Neuron (in vitro differentiated cells): ENCODE data around the gene TSPAN3.

ENCODE experiments used
- H2AFZ ChIP-seq: one replicate; pipeline ENCODE4 v1.6.1; 2013; ENCODE audit warnings: low read depth, mild to moderate bottlenecking, inconsistent platforms, low read length, moderate library complexity
- H3K27me3 ChIP-seq: one replicate; pipeline ENCODE4 v1.6.1; 2013; ENCODE audit warnings: low read length; ENCODE audit not compliant: insufficient read depth
- H3K36me3 ChIP-seq: one replicate; pipeline ENCODE4 v1.6.1; 2013; ENCODE audit warnings: low read length; ENCODE audit not compliant: insufficient read depth
- H3K4me1 ChIP-seq: one replicate; pipeline ENCODE4 v1.6.1; 2013; ENCODE audit warnings: low read length; ENCODE audit not compliant: insufficient read depth
- H3K4me3 ChIP-seq: 2 replicates; pipeline ENCODE4 v1.5.1; 2013; ENCODE audit warnings: mild to moderate bottlenecking, low read length, moderate library complexity
- H3K9me3 ChIP-seq: one replicate; pipeline ENCODE4 v1.6.1; 2013; ENCODE audit warnings: low read length

The TSPAN3 gene

DNA sequence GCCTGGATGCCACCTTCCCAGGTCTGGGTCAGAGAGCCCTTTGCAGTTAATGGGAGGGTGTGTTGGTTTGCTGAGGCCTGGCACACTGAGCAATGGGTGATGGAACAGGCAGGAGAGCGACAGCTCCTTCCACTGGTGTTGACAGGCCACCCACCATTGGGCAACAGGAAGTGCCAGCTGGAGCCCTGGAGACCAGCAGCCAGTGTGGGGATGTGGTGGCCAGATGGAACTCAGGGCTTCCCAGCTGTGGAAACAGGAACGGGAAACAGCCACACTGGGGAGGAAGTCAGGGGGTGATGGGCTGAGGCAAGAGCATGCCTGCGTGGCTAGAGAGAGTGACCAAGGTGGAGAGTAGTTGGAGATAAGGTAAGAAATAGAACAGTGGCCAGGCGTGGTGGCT lies 66.7 kb downstream of the TSPAN3 start:
- H3K4me3 ChIP-seq: no peak overlapping the region
- peaks cover 16% of the 10 kb centered on the region for H3K27me3 ChIP-seq
- H3K9me3 ChIP-seq: no peaks in the 10 kb centered on the region
- no peak overlapping the region for H2AFZ ChIP-seq
- no peaks in the 10 kb centered on the region for H3K4me1 ChIP-seq
- no peaks in the 10 kb centered on the region for H3K36me3 ChIP-seq

DNA sequence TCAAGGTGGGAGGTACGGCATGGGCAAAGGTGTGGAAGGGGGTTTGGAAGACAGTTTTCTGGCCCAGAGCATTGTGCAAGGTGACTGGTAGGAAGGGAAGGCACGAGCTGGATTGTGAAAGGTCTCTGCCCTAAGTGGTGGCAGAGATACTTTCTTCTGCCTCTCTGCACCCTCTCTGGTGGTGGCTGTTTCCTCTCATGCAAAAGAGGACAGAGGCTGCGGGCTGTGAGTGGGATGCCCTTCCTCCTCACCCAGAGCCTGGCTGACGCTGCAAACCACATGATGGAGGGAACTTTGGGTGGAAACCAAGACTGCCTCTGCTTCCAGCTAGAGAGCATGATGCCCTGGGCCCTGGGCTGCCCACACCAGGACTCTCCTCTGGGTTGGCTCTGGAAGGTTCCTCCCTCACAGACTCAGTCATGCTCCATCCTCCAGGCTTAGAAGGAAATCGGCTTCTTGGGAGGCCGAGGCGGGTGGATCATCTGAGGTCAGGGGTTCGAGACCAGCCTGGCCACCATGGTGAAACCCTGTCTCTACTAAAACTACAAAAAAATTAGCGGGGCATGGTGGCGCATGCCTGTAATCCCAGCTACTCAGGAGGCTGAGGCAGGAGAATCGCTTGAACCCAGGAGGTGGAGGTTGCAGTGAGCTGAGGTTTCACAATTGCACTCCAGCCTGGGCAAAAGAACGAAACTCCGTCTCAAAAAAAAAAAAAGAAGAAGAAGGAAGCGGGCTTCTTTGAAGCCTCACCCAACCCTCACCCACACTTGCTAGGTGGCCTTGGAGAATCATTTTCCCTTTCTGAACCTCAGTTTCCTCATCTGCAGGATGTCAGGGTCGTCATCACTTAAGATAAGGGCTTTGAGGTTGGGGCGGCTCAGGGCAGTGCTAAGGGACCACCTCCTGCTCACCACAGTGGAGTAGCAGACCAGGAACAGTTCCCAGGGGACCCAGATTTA lies 67.7 kb downstream of the TSPAN3 start:
- Histone ChIP-seq H3K4me1 (no peaks in the 10 kb centered on the region), H3K4me3 (no peak overlapping the region), H3K36me3 (no peaks in the 10 kb centered on the region), H3K9me3 (no peaks in the 10 kb centered on the region), H2AFZ (no peak overlapping the region), H3K27me3 (peaks cover 16% of the 10 kb centered on the region)

DNA sequence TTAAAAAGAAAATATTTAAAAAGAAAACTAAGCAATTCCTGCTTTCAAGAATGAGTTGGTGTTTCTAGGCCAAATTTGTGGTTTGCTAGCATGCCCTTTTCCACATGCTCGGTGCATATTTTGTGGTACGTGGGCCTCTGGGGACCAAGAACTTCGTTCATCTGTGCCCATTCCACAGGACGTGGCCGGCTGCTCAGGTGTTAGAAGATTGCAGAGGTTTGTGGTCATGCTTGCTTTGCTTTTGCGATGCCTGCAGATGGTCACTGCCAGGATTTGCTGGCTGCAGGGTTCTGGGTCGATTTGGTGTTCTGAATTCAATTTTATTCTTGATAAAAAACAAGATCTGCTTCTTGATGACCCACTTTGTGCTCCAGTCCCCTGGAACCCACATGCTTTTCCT lies 68.5 kb downstream of the TSPAN3 start:
- Histone ChIP-seq H3K27me3 (peaks cover 17% of the 10 kb centered on the region), H3K4me3 (no peak overlapping the region), H3K36me3 (no peaks in the 10 kb centered on the region), H2AFZ (no peak overlapping the region), H3K9me3 (no peaks in the 10 kb centered on the region), H3K4me1 (no peaks in the 10 kb centered on the region)

DNA sequence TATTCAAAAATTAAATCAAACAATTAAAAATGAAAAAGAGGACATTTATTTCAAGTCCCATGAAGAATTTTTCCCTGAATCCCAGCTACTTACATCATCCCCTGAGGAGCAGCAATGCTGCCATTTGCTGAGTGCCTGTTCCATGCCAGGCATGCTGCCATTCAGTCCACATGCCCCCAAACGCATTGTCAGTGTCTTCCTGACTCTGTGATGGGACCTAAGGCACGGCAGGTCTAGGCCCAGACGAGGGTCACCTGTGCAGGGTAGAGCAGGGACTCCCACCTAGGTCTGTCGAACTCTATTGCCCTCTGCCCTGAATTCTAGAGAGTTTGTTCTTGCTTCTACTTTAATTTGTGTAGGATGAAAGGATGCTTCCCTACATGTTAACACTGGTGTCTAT lies 68.9 kb downstream of the TSPAN3 start:
- no peaks in the 10 kb centered on the region for H3K36me3 ChIP-seq
- no peak overlapping the region for H2AFZ ChIP-seq
- H3K9me3 ChIP-seq: no peaks in the 10 kb centered on the region
- H3K4me3 ChIP-seq: no peak overlapping the region
- no peaks in the 10 kb centered on the region for H3K4me1 ChIP-seq
- H3K27me3 ChIP-seq: peaks cover 22% of the 10 kb centered on the region

DNA sequence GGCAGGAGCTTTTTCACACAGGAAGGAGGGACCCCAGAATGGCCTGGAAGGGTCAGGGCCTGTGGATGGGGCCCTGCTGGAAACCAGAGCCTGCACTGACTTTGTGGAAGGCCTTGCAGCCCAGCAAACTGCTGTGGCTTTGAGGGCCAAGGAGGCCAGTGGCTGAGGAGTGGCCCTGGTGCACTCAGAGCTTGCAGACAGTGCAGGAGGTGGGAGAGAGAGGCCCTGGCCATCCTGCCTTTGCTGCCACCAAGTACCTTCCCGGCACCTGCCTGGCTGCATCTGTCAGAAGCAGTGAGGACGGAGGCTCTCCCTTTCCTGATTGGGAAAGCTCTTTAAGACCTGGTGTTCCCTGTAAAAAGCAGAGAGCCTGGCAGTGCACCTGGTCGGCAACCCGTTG lies 69.6 kb downstream of the TSPAN3 start:
- H3K36me3 ChIP-seq: no peaks in the 10 kb centered on the region
- H3K4me1 ChIP-seq: no peaks in the 10 kb centered on the region
- peaks cover 22% of the 10 kb centered on the region for H3K27me3 ChIP-seq
- no peak overlapping the region for H2AFZ ChIP-seq
- no peaks in the 10 kb centered on the region for H3K9me3 ChIP-seq
- H3K4me3 ChIP-seq: no peak overlapping the region

DNA sequence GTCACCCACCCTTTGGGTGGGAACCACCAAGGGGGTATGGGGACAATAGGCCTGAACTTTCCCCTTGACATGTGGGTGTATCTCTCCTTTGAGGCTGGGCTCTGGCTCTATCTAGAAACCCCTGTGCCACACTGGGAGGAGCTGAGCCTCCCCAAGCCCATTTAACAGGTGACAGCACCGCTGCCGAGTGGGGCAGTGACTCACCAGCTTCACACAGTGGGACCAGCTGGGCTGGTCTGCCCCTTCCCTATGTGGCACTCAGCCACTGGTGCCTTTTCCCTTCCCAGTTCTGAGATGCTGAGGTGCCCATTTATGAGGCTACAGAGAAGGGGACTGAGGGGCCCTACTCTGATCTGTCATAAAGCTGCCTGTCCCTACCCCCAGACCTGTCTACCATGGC lies 70.9 kb downstream of the TSPAN3 start:
- peaks cover 22% of the 10 kb centered on the region for H3K27me3 ChIP-seq

DNA sequence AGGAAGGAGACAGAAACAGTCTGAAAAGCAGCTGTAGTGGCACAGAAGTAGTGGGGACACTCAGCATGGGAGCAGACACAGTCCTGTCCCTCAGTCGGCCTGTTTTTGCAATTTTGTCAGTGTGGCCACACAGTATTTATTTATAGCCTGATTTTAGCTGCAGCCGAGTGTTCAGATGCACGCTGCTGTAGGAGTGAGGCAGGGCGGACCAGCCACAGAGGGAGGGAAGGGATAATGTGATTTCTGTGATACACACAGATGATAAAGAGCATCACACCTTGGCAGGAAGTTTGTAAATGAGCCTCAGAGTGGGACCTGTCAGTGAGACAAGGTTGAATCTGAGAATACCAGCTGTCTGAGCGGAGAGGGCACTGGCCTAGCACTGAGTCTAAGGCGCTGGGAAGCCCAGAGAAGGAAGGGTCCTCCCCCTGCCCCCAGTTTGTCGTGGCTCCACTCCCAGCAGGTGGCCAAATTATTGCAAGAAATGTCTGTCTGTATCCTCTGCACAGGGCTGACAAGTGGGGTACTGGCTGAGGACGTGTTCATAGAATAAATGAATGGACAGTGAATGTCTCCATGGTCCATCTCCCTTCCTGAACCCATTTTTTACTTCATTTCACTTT lies 72.1 kb downstream of the TSPAN3 start:
- no peaks in the 10 kb centered on the region for H3K36me3 ChIP-seq
- H3K9me3 ChIP-seq: no peaks in the 10 kb centered on the region
- no peaks in the 10 kb centered on the region for H3K4me1 ChIP-seq
- H3K4me3 ChIP-seq: no peak overlapping the region
- peaks cover 24% of the 10 kb centered on the region for H3K27me3 ChIP-seq
- H2AFZ ChIP-seq: no peak overlapping the region

More for the DNA sequence above, 70.9 kb downstream of the TSPAN3 start:
- H3K4me3 ChIP-seq: no peak overlapping the region
- no peaks in the 10 kb centered on the region for H3K4me1 ChIP-seq
- no peaks in the 10 kb centered on the region for H3K9me3 ChIP-seq
- H2AFZ ChIP-seq: no peak overlapping the region
- H3K36me3 ChIP-seq: no peaks in the 10 kb centered on the region

DNA sequence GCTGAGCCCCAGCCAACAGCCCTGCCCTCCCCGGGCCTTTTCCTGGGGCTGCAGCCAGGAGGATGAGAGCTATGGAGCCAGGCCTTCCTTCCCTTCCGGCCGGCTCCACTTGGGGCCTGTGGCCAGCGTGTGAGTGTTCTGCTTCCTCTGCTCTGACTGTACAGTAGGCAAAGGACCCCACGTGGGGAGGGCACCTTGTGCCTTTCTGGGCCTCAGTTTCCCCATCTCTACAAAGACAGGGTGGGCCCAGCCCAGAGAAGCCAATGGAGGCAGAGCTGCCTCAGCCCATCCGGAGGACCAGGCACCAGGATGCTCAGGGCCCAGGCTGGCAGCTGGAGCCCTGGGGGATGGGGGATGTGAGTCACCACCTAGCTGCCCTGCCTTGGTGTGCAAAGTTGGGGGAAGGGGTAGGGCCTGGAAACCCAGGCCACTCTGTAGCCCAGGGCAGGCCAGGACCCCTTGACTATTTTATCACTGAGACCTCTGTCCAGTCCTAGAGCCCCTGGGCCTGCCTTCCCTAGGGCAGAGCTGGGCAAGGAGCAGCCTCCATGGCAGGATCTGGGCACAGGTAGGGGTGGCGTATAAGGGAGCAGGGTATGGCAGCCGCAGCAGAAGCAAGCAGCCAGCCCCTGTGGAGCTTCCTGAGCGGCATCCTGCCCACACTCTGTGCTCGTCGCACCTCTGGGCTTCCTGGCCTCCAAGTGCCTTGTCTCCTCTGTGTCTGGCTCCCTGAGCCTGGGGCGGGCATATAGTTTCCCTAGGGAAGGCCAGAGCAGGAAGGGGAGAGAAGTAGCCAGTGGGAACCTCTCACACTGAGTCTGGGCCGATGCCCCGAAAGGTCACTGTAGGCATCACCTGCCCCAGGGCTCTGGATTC lies 74.1 kb downstream of the TSPAN3 start:
- H3K27me3 ChIP-seq: peaks cover 20% of the 10 kb centered on the region
- no peaks in the 10 kb centered on the region for H3K9me3 ChIP-seq
- no peak overlapping the region for H2AFZ ChIP-seq
- no peaks in the 10 kb centered on the region for H3K36me3 ChIP-seq
- H3K4me1 ChIP-seq: no peaks in the 10 kb centered on the region
- H3K4me3 ChIP-seq: no peak overlapping the region

DNA sequence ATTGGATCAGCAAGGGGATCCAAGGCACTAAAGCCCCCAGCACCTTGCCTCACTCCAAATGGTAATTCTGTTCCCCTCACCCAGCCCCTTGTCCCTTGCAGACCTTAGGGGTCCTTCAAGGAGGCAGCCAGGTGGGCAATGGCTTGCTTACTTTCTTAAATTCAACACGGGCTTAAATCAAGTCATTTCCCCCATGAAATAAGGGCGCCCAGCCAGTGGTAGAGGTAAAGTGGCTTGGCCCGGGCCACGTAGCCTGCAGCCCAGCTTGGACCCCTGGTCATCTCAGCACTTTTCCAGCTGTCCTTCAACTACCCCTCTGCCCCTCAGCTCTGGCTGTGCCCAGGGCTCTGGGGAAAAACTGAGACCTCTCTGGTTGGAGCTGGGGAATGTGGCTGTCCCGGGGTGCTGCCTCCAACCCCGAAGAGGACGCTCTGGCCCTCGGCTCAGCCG lies 74.8 kb downstream of the TSPAN3 start:
- H3K9me3 ChIP-seq: no peaks in the 10 kb centered on the region
- no peaks in the 10 kb centered on the region for H3K4me1 ChIP-seq
- H3K27me3 ChIP-seq: peaks cover 15% of the 10 kb centered on the region
- no peaks in the 10 kb centered on the region for H3K36me3 ChIP-seq
- H2AFZ ChIP-seq: no peak overlapping the region
- H3K4me3 ChIP-seq: no peak overlapping the region

DNA sequence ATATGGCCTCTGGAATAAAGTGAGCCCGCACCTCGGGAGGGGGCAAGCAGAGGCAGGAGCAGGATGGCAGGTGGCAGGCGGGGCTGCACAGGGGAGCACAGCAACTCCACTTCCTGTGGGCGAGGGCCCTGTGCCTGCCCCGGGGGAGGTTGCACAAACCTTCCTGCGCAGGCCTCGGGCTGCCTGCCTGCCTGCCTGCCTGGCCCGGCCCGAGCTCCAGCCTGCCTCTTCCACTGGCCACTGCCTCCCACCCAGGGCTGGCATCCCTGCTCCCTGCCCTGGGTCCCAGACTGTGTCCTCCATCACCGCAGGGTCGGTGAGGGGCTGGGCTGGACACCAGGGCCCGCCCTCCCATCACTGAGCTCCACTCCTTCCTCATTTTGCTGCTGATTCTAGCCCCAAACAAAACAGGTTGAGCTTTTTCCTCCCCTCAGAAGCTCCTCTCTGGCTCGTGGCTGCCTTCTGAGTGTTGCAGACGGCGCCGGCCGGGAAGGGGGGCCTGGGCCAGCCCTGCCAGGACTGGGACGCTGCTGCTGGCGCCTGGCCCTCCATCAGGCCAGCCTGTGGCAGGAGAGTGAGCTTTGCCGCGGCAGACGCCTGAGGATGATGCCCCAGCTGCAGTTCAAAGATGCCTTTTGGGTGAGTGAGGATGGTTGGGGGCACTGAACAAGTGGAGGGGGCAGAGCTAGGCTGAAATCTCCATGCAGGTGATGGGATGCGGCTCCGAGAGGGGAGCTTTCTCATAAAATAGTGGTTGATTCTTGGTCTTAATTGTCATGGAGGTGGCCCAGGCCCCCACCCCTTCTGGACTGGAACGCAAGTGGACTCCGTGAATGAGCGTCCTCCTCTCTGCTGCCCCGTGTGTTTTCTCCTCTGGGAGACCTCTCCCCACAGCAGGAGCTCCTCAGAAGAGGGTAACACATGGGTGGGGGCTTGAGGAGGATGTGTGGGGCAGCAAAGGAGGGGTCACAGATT lies 75.7 kb downstream of the TSPAN3 start, which contains the start of gene PSTPIP1:
PSTPIP1 (plus strand) TSS at position 156 of the 975 bp plus-strand sequence; CDS start at position 604, 448 bp downstream.
- Histone ChIP-seq H3K27me3 (peaks cover 13% of the 10 kb centered on the region), H2AFZ (no peak within 1 kb of the TSS), H3K36me3 (no peaks in the 10 kb centered on the region), H3K4me3 (no peak within 1 kb of the TSS), H3K4me1 (no peaks in the 10 kb centered on the region), H3K9me3 (no peaks in the 10 kb centered on the region)

DNA sequence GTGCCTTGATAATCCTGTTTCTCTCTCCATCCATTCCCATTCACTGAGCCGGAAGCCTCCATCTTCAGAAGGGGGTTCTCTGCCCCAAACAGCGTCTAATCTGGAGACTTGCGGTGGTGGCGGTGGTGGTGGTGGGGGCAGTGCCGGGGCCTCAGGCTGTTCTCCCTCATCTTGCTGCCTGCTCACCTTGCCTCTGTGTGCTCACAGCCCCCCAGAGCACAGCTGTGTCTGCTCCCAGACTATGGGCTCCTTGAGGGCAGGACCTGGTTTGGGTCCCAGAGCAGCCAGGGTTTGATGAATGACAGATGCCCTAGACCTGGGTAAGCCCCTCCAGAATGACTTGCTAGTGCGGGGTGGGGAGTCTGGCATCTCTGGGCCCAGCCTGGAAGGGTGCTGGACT lies 76.4 kb downstream of the TSPAN3 start:
- H3K27me3 ChIP-seq: peaks cover 13% of the 10 kb centered on the region
- H3K9me3 ChIP-seq: no peaks in the 10 kb centered on the region
- H3K36me3 ChIP-seq: no peaks in the 10 kb centered on the region
- no peaks in the 10 kb centered on the region for H3K4me1 ChIP-seq
- no peak overlapping the region for H2AFZ ChIP-seq
- no peak overlapping the region for H3K4me3 ChIP-seq

DNA sequence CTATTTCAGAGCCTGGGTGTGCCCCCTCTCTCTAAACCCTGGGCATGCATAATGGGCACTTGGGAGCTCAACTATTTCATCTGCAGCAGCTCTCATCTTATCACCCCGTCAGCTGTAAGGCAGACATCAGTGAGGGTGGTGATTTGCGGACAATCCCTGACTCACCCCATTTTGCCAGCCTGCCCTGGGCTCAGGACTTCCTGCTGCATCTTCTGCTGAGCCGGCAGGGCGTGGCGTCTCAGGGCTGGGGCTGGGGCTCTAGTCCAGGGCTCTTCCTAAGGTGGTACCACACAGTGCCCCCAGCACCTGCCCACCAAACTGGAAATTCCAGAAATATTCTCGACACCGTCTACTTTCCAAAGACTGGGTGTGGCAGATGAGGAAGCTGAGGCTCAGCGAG lies 76.9 kb downstream of the TSPAN3 start:
- Histone ChIP-seq H3K27me3 (peaks cover 13% of the 10 kb centered on the region), H3K9me3 (no peaks in the 10 kb centered on the region), H3K36me3 (no peaks in the 10 kb centered on the region), H3K4me1 (no peaks in the 10 kb centered on the region), H2AFZ (no peak overlapping the region), H3K4me3 (no peak overlapping the region)
